GM18909 (cell line): ENCODE results near the gene NEMP2.
"Not testable (repeated sequence)": the region's sequence is repeated elsewhere in the genome, so short reads cannot be mapped to it uniquely, and the experiment has no call there.

Experiments used
- ATAC-seq: cut with Tn5 transposase; IDR thresholded peaks from one replicate; pipeline ENCODE4 v1.9.1; 2021; ENCODE audit warnings: mild to moderate bottlenecking; ENCODE audit not compliant: unreplicated experiment, poor library complexity

NEMP2 gene

DNA sequence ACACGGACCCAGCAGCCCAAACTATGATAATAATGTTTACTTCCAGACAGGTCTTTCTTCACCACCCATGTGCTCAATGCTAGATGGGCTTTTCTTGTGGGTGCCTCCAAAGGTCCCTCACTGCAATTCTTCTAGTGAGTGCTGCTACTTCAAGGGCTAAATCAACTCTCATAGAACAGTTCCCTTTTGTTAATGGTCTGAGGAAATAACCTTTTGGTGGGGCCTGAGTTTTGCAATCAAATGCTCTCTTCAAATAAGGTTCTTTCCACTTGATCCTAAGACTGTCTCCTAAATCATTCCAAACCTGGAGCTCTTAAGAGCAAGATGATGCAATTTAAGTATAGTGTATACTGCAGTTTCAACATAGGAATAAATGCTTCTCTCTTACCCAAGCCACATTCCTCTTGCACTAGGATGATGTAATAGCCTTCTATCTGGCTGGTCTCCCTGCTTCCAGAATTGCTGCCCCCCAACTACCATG, 6.0 kb downstream of the NEMP2 start:
- no peak for ATAC-seq

DNA sequence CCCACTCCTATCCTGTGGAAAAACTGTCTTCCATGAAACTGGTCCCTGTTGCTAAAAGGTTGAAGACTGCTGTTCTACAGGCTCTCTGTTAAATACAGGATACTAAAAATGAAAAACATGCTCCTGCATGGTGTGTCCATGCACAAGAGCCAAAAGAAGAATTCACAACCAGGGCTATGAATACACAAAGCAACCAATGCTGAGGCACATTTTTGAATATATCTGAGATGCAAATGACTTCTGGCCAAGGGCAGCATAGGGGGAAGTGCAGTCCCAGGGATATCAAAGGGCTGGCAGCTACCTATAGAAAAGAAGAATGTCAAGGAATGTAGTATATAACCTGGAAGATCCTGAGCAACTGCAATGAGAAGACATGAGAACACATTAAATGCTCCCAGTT, 6.6 kb downstream of the NEMP2 start:
- no peak for ATAC-seq

- ATAC-seq, result no peak
Measured at GRCh38 chr2:190527214-190527613, 7.3 kb downstream of the NEMP2 start.

- no peak for ATAC-seq
Measured at GRCh38 chr2:190526105-190526750, 8.3 kb downstream of the NEMP2 start.

DNA sequence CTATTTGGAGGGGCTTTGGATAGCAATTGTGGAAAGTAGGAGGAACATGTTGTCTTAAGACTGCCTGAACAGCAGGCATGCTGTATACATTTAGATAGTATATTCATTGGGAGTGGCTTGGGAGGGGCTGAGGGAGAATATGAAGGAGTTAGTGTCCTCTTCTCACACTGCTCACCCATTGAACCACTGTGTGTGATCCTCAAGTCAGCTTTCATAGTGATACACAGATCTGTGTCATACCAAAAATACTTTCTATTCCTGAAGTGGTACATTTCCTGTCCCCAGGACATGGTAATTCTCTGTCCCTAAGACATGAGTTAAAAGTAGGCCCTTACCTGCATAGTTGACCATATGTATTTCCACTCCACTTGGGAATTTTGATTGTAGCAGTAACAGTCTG, 9.6 kb downstream of the NEMP2 start:
- no peak for ATAC-seq

DNA sequence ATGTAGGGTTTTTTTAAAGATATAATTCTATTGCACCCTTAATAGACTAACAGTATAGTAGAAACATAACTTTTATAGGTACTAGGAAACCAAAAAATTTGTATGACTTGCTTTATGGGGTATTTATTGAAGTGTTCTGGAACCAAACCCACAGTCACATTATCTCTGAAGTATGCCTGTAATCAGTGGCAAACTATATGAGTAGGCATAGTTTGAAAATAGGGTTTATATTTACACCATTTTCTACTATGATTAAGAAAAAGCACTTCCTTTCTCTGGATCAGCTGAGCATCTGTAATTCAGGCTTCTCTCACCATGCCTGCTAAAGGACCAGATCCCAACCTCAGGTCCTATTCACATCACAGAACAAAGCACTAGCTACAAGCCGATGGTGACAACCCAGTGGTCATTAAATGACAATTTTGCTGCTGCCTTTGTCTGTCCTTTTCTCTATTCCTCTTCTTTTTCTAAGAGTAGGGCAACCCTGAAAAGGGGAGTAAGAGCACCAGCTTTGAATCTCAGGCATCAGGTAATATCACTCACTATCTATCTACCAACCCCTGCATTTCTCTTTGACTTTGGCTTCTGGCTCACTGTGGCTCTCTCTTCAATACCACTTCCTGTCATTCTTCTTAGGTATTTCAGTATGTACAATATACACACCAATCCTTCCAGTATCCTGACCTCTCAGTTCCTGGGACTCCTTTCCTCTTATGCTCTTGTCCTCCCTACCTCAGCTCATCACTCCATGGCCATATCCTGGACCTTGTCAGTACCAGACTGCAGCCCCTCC, 14.4 kb downstream of the NEMP2 start:
- no peak for ATAC-seq

DNA sequence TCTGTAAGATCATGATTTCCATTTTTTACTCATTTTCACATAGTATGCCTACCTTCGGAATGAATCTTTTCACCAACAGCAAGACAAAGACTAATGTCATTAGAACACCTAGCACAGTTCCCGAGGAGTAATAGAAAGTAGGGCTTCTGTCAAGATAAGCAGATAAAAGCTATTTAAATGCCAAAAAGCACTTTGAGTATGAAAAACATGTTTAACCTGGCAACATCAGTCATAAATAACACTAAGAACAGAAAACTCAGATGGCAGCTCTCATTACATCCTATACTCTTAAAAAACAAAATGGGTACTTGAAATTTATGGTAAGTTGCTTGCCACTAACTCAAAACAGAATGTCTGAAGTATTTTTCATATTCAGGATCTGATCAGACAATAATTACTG, 17.1 kb downstream of the NEMP2 start:
- no peak for ATAC-seq

DNA sequence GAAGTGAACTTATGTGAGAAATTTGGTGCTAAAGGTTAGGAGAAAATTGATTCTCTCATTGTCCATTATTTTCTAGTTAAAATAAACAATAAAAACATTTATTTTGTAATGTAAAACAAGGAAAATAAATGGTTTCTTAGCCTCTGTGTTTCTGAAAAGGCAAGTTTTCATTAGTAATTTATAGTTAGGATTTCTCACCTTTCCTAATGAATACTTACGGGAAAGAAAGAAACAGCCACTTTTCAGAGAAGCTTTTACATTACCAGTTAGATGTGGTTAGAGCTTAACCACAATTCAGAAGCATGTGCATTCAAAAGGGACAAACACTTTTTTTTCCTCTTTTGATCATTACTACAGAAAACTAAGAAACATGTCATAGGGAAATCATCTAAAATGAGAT, 18.8 kb downstream of the NEMP2 start:
- ATAC-seq, result no peak

DNA sequence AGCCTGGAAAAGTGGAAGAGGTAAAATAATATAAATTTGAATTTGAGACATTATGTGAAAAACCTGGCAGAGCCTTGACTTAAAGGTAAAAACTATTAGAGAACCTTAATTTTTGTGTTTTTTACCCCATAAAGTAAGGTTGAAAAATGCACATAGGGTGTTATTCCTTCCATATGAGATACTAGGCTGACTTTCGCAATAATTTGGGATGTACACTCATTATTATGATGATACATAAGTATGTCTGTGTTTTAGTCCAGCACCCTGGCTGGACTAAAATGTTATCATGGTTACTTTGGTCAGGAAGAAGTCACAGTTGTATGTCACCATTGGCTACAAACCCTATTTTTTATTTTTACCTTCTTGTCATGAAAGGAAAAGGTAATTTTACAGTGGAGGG, 19.8 kb downstream of the NEMP2 start:
- ATAC-seq, result no peak

DNA sequence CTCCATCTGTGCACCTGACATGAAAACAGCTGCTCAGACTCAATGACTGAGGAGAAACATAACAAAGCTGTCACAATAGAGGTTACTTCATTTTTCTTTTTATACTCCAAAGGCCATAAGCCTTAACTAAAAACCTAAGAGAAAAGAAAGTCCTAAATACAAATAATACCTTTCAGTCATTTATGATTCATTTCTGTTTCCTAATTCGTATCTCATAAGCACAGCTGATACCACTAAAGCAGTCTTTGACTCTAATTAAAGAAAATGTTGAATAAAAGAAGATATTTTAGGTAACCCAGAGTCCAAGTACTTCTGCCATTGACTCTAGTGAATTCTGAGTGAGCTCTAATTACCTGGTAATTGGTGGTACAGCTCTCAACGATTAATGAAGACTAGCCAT, 20.6 kb downstream of the NEMP2 start:
- no peak for ATAC-seq

GRCh38 chr2:190512539-190513095, 21.9 kb downstream of the NEMP2 start:
- ATAC-seq, result no peak

GRCh38 chr2:190511104-190511503, 23.4 kb downstream of the NEMP2 start:
- no peak for ATAC-seq

DNA sequence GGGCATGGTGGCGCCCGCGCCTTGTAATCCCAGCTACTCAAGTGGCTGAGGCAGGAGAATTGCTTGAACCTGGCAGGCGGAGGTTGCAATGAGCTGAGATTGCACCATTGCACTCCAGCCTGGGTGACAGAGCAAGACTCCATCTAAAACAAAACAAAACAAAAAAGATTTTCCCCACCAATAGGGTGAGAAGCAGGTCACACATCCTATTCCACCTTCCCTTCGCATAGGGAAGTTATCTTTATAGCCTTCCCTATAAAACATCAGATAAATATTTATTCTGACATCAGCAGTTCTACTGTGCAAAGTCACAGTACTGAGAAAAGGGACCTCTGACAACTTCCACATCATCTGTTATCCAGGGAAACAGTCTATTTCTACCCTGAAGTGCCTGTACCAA, 24.6 kb downstream of the NEMP2 start:
- not testable (repeated sequence) for ATAC-seq

GRCh38 chr2:190507135-190507534, 27.4 kb downstream of the NEMP2 start:
- ATAC-seq, result no peak

DNA sequence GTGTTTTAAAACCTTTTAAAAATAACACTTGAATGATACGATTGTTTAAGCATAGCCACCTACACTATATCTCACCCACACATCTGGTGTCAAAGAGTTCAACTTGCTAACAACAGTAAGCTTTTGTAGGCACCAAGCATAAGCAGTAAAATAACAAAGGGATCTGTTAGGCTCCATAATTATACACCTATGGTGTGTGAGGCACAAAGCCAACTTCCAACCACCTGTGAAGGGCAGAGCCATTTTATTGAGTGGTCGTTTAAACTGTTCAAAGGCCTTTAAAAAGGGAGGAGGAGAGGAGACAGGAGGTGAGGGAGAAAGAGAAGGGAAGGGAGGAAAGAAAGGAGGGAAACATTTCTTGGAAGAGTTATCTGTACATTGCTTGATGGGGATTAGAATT, 27.9 kb downstream of the NEMP2 start:
- no peak for ATAC-seq

DNA sequence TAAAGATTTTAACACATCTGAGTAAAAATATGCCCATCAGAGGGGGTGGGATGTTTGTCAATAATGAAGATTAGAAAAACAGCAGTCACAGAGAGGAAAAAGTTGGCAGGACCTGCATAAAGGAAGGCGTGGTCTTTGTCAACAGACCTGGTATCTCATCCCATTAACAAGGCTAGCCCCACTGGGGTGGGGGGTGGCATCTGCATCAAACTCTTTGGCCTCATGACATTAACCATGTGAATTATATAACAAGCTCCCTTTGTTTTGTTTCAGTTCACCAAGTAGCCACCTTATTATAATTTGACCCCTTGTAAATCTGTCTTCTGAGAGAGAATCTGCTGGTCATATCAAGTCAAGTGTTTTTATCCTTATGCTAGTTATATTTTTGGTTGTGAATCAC, 28.8 kb downstream of the NEMP2 start:
- ATAC-seq, result no peak

GRCh38 chr2:190504912-190505311, 29.6 kb downstream of the NEMP2 start:
- ATAC-seq, result no peak

DNA sequence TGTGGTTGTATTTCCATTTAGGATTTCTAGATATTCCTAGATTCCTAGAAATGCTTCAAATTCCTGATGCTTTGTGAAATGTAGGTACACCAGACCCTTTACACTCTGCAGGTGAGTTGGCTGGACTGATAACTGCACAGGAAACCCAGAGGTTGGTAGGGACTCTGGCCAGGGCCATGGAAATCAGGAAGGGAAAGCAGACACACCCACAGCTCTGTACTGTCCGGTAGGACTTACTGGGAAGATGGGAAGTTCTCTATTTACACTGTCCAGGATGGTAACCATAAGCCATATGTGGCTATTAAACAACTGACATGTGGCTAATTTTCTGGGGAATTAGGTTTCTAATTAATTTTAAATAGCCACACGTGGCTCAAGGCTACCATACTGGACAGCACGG, 31.4 kb downstream of the NEMP2 start:
- no peak for ATAC-seq

DNA sequence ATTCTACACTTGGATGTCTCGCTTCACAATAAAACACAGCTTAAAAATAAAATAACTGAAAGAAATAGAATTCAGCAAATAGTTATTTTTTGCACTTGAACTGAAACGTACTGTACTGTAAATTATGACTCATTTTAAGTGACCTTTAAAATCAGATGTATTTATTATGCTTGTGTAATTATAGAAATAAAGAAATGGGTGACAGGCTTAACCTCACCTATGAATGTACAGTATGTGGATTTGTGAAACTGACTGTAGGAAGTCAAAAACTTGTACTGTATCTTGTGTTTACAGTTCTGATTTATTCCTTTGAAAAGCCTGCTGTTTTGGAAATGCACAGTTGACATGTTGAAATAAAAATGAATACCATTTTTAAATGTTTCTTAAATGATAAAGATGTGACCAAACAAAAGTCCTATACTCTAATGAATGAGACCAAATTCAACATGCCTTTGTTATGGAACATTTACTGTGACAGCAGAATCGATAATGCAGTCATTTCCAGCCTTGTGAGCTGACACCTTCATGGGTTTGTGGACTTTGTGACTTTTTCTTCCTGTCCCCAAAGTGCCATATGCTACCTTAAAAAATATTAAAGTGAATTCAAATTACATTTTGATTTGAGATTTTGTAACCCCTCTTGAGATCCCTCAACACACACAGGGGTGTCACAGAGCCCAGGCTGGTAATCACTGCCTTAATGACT, 32.7 kb downstream of the NEMP2 start:
- no peak for ATAC-seq

GRCh38 chr2:190501231-190501630, 33.3 kb downstream of the NEMP2 start:
- no peak for ATAC-seq

DNA sequence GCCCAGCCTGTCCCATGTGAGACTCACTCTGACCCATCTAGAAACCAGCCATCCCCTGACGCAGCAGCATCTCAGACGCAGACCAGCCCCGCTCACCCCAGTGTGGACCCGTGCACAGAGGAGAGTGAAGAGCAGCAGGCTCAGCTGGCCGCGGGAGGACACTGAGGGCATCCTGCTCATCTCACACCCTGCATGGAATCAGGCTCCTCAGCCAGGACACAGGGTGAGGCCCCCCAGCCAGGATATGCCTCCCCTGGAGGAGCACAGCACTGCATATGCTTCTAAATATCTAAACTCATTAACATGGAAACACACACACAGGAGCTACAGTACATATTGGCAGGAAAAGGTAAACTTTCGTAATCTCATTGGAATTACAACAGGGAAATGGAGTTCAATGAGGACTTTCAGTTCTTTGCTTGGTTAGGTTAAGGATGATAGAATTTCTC, 34.4 kb downstream of the NEMP2 start:
- no peak for ATAC-seq
